Measurements from ENCODE around the gene FOXD1.

Gene FOXD1

GRCh38 chr5:73438645-73439470 is 9.7 kb downstream of the FOXD1 start:
- H3K27me3 Mint-ChIP-seq, result peaks cover 86% of the 10 kb centered on the region
- DNase-seq, result no peak
- H3K27ac Mint-ChIP-seq, result no peak overlapping the region
- no peaks in the 10 kb centered on the region for H3K9me3 Mint-ChIP-seq
- peaks cover 12% of the 10 kb centered on the region for H3K4me1 Mint-ChIP-seq
- H3K4me3 Mint-ChIP-seq, result no peak overlapping the region
- no peak for ATAC-seq
- no peaks in the 10 kb centered on the region for H3K36me3 Mint-ChIP-seq (ENCODE audit: low read depth)

DNA sequence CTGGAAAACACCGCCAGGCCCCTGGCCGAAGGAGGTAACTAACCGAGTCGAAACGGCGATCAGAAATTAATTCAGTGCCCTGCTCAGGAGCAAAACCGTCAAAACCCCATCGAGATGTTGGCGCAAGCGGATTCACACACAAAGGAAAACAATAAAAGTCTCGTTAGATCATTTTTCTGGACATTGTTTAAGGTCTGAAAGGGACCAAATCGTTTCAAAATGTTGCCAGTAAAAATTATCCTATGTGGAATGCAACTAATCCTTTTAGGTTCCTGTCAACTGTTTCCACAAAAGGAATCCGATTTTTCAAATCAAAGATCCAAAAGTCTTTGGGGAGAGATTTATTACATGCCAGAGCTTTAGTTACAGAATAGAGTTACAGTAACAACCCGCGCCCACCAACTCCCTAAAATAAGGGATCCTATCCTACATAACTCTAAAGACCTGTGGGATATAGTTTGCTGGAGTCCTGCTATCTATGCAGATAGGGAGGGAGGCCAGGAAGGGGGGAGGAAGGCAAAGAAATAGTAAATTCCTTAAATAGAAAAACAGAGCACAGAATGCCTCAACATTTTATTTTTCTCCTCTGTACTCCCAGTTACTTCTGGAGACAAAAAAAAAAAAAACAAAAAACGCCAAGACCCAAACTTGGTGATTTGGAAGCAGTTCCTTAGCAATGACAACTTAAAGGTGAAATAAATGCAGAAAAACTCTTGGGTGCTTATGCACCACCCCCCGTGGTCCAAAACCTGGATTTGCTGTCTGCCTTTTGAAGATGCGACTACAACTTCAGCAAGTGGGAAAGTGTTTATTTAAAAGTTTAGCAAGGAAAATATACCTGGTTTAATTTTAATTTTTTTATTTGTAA is 10.6 kb downstream of the FOXD1 start:
- Mint-ChIP-seq H3K27me3 (peaks cover 86% of the 10 kb centered on the region), H3K36me3 (ENCODE audit: low read depth) (no peaks in the 10 kb centered on the region), H3K27ac (no peak overlapping the region), H3K4me1 (peaks cover 12% of the 10 kb centered on the region), H3K9me3 (no peaks in the 10 kb centered on the region), H3K4me3 (no peak overlapping the region)
- ATAC-seq (no peak), DNase-seq (no peak)

DNA sequence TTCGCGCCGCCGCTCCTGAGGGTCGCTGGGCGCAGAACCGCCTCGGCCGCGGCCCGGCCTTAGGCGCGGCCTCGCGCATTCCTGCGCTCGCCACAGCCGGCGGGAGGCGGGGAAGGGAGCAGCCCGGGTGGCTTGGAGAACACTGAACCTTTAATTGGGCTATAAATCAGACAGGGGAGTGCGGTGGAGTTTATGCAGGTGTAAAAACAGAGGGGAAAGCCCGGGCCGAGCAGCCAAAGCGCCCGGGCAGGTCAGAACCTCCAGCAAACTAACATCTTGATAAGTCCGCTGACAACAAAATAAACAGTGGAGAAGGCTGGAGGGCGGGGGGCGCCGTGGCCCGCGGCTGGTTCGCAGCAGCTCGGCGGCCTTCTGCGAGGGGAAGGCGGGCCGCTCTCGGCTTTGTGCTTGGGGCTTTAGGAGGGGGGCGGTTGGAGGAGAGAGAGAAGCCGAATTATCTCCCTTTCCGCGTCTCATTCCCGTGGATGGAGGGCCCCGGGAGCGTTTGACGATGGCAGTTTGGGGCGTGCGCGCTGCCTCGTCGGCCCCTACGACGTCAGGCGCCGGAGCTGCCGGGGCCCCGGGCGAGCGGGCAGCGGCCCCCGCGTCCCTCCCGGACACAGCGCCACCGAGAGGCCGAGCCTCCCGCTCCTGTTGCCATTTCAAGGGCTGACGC is 11.3 kb downstream of the FOXD1 start:
- ATAC-seq (peak; percentile 20), DNase-seq (no peak)
- Mint-ChIP-seq H3K27me3 (peaks cover 85% of the 10 kb centered on the region), H3K4me1 (peaks cover 12% of the 10 kb centered on the region), H3K9me3 (no peaks in the 10 kb centered on the region), H3K27ac (no peak overlapping the region), H3K4me3 (peak overlapping the region; percentile 38), H3K36me3 (ENCODE audit: low read depth) (no peaks in the 10 kb centered on the region)

- Mint-ChIP-seq H3K27ac (no peak overlapping the region), H3K4me1 (peaks cover 12% of the 10 kb centered on the region), H3K27me3 (peaks cover 83% of the 10 kb centered on the region), H3K36me3 (ENCODE audit: low read depth) (no peaks in the 10 kb centered on the region), H3K4me3 (no peak overlapping the region), H3K9me3 (no peaks in the 10 kb centered on the region)
- DNase-seq (no peak), ATAC-seq (no peak)
These were observed 12.0 kb downstream of the FOXD1 start for GRCh38 chr5:73436535-73437100.

DNA sequence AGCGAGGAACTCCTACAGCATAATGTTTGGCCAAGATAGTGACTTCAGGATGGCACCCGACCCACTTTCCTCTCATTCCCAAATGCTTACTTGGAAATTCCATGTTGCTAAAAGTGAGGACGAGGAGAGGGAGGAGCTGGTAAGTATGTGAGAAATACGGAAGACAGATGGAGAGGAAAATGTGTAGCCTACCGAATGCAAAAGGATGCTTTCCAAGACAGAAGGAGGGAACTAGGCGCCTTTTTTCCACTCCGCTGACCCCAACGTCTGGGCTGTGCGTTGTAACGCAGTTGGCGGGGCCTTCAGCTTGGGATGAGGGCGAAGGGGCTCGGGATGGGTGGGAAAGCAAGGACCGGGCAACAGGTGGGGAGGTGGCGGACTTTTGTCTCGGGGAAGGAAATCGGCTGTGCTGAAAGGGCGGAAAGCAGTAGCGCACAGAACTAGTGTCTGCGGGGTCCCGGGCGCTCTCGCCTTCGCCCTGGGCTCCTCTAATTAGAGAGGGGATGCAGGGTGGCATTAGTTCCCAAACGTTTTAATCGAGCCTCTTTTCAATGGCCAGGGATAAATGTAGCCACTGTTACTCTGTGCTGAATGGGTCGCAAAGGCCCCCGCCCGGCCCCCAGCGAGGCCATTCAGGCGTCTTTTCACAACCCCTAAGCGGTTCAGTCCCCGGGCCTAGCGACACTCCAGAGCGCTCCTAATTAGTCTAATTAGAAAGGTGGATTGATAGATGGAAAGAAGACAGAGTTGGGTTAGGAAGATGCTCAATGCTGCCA is 12.6 kb downstream of the FOXD1 start:
- ATAC-seq, result no peak
- no peaks in the 10 kb centered on the region for H3K36me3 Mint-ChIP-seq (ENCODE audit: low read depth)
- H3K27ac Mint-ChIP-seq, result no peak overlapping the region
- peaks cover 80% of the 10 kb centered on the region for H3K27me3 Mint-ChIP-seq
- no peaks in the 10 kb centered on the region for H3K9me3 Mint-ChIP-seq
- peak overlapping the region; percentile 36 for H3K4me3 Mint-ChIP-seq
- no peak for DNase-seq
- peaks cover 12% of the 10 kb centered on the region for H3K4me1 Mint-ChIP-seq

- no peak for DNase-seq
These were observed 13.7 kb downstream of the FOXD1 start for GRCh38 chr5:73434907-73435306.

DNA sequence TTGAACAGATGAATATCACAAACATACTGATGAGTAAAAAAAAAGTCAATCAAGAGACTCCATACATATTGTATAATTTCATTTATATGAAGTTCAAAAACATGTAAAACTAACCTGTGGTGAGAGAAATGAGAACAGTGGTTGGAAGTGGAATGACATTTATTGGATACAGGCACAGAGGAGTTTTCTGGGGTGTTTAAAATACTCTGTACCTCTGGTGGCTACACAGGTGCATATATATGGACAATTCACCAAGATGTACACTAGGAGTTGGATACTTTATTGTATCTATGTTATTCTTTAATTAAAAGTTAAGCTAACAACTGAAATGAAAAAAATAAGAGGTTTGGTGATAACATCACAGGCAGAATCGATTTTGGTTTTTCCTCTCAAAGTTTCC is 14.1 kb downstream of the FOXD1 start:
- no peak for ATAC-seq
- H3K27ac Mint-ChIP-seq, result no peak overlapping the region
- H3K4me3 Mint-ChIP-seq, result no peak overlapping the region

More at GRCh38 chr5:73434907-73435306, 13.7 kb downstream of the FOXD1 start:
- peaks cover 12% of the 10 kb centered on the region for H3K4me1 Mint-ChIP-seq
- H3K4me3 Mint-ChIP-seq, result no peak overlapping the region
- no peak for ATAC-seq
- H3K36me3 Mint-ChIP-seq (ENCODE audit: low read depth), result no peaks in the 10 kb centered on the region
- no peak overlapping the region for H3K27ac Mint-ChIP-seq
- H3K9me3 Mint-ChIP-seq, result no peaks in the 10 kb centered on the region
- H3K27me3 Mint-ChIP-seq, result peaks cover 78% of the 10 kb centered on the region

GRCh38 chr5:73433982-73434342 is 14.6 kb downstream of the FOXD1 start:
- DNase-seq, result no peak
- Mint-ChIP-seq H3K4me1 (peaks cover 12% of the 10 kb centered on the region), H3K36me3 (ENCODE audit: low read depth) (no peaks in the 10 kb centered on the region), H3K27me3 (peaks cover 74% of the 10 kb centered on the region), H3K27ac (no peak overlapping the region), H3K9me3 (no peaks in the 10 kb centered on the region), H3K4me3 (no peak overlapping the region)
- ATAC-seq, result no peak

More for the DNA sequence above, 14.1 kb downstream of the FOXD1 start:
- DNase-seq, result no peak
- Mint-ChIP-seq H3K36me3 (ENCODE audit: low read depth) (no peaks in the 10 kb centered on the region), H3K4me1 (peaks cover 12% of the 10 kb centered on the region), H3K27me3 (peaks cover 76% of the 10 kb centered on the region), H3K9me3 (no peaks in the 10 kb centered on the region)

- Mint-ChIP-seq H3K27me3 (peaks cover 69% of the 10 kb centered on the region), H3K4me1 (peaks cover 12% of the 10 kb centered on the region), H3K9me3 (no peaks in the 10 kb centered on the region), H3K4me3 (no peak overlapping the region), H3K36me3 (ENCODE audit: low read depth) (no peaks in the 10 kb centered on the region), H3K27ac (no peak overlapping the region)
- DNase-seq, result no peak
- no peak for ATAC-seq
These were observed 15.2 kb downstream of the FOXD1 start for GRCh38 chr5:73433272-73433981.

GRCh38 chr5:73431204-73431851 is 17.2 kb downstream of the FOXD1 start:
- ATAC-seq (no peak), DNase-seq (no peak)
- H3K36me3 Mint-ChIP-seq (ENCODE audit: low read depth), result no peaks in the 10 kb centered on the region
- peaks cover 3% of the 10 kb centered on the region for H3K4me1 Mint-ChIP-seq
- H3K27ac Mint-ChIP-seq, result no peak overlapping the region
- no peak overlapping the region for H3K4me3 Mint-ChIP-seq
- peaks cover 59% of the 10 kb centered on the region for H3K27me3 Mint-ChIP-seq
- H3K9me3 Mint-ChIP-seq, result no peaks in the 10 kb centered on the region

DNA sequence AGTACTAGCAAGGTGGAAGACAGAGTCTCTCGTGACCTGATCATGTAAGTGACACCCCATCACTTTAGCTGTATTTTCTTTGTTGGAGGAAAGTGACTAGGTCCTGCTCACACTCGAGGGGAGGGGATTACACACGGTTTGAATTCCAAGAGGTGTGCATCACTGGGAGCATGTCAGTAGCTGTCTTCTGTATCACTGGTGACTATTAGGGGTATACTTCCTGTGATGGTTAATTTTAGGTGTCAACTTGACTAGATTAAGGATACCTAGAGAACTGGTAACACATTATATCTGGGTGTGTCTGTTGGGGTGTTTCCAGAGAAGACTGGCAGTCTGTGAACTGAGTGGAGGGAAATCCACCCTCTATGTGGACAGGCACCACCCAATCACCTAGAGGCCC is 22.5 kb downstream of the FOXD1 start:
- ATAC-seq (no peak), DNase-seq (no peak)
- Mint-ChIP-seq H3K4me3 (no peak overlapping the region), H3K27ac (no peak overlapping the region), H3K36me3 (ENCODE audit: low read depth) (no peaks in the 10 kb centered on the region), H3K27me3 (peaks cover 50% of the 10 kb centered on the region), H3K9me3 (peaks cover 4% of the 10 kb centered on the region), H3K4me1 (no peaks in the 10 kb centered on the region)

GRCh38 chr5:73424556-73424977 is 24.0 kb downstream of the FOXD1 start:
- no peak overlapping the region for H3K27ac Mint-ChIP-seq
- H3K4me1 Mint-ChIP-seq, result peaks cover 5% of the 10 kb centered on the region
- H3K4me3 Mint-ChIP-seq, result no peak overlapping the region
- H3K27me3 Mint-ChIP-seq, result peaks cover 55% of the 10 kb centered on the region
- peaks cover 4% of the 10 kb centered on the region for H3K9me3 Mint-ChIP-seq
- DNase-seq (no peak), ATAC-seq (no peak)
- no peaks in the 10 kb centered on the region for H3K36me3 Mint-ChIP-seq (ENCODE audit: low read depth)

DNA sequence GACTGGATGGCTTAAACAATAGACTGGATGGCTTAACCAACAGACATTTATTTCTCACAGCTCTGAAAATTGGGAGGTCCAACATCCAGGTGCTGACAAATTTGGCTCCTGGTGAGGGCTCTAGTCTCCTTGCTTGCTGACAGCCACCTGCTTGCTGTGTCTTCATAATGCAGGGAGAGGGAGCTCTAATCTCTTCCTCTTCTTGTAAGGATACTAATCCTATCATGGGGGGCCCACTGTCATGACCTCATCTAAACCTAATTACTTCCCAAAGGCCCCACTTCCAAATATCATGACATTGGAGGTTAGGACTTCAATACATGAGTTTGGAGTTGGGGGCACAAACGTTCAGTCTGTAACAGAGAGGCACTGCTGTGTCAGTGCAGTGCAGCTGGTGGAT is 26.4 kb downstream of the FOXD1 start:
- no peak for ATAC-seq

More for the DNA sequence above, 26.4 kb downstream of the FOXD1 start:
- Mint-ChIP-seq H3K27me3 (peaks cover 72% of the 10 kb centered on the region), H3K27ac (no peak overlapping the region), H3K36me3 (ENCODE audit: low read depth) (no peaks in the 10 kb centered on the region), H3K4me1 (peaks cover 5% of the 10 kb centered on the region), H3K9me3 (peaks cover 4% of the 10 kb centered on the region), H3K4me3 (no peak overlapping the region)
- no peak for DNase-seq
